Activated CD4-positive, alpha-beta T cell treated with anti-CD3 and anti-CD28 coated beads, Interleukin-2, amount 50 U/mL, for 48 hours (primary cell): ENCODE measurements around the gene ABCB4.

Source experiments
- DNase-seq, 2 experiments: peaks; one replicate each; pipeline ENCODE4 v3.0.0-alpha.2; 2020

The ABCB4 gene

GRCh38 chr7:87416682-87417587 lies 58.5 kb downstream of the ABCB4 start:
- peak; percentile 69 to 70 for DNase-seq

DNA sequence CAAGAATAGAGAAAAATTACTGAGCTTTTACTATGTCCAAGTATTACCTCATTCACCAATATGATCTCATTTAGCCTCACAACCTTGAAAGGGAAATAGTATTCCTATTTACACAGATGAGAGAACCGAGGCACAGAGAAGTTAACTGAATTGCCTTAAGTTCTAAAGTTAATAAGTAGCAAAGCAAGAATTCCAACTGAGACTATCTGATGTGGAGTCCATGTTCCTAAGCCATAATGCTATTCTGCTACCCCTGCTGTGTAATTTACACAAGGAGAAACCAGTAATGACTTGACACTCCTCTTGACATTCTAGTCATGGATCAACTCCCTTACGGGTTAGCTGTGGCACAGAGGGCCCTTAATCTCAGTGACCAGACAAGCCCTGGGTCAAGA lies 60.7 kb downstream of the ABCB4 start:
- no peak for DNase-seq

GRCh38 chr7:87413951-87414793 lies 61.3 kb downstream of the ABCB4 start:
- no peak for DNase-seq

- no peak for DNase-seq
Observed at GRCh38 chr7:87413029-87413428, 62.5 kb downstream of the ABCB4 start.

DNA sequence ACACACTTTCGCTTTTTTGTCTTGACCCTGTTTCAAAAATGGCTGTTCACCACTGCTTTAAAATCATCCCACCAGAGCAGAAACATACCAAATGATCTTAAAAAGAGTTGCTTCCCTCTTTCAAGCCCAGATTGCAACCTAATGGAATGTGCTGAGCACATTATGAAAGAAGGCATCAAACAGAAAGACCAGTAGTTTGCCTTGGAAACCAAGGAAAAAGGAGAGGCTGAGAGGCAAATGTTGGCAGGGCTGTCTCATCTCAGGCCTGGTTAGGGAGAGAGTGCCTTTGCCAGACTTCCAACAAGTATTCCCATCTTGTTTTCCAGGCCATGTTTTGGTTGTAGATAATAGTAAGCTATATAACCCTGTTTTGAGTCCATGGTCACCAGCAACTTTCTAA lies 64.3 kb downstream of the ABCB4 start:
- DNase-seq, result no peak

GRCh38 chr7:87404674-87405073 lies 70.8 kb downstream of the ABCB4 start:
- DNase-seq, result no peak

GRCh38 chr7:87398446-87398845 lies 77.0 kb downstream of the ABCB4 start:
- no peak for DNase-seq

GRCh38 chr7:87395442-87396020 lies 79.9 kb downstream of the ABCB4 start:
- DNase-seq, result no peak

DNA sequence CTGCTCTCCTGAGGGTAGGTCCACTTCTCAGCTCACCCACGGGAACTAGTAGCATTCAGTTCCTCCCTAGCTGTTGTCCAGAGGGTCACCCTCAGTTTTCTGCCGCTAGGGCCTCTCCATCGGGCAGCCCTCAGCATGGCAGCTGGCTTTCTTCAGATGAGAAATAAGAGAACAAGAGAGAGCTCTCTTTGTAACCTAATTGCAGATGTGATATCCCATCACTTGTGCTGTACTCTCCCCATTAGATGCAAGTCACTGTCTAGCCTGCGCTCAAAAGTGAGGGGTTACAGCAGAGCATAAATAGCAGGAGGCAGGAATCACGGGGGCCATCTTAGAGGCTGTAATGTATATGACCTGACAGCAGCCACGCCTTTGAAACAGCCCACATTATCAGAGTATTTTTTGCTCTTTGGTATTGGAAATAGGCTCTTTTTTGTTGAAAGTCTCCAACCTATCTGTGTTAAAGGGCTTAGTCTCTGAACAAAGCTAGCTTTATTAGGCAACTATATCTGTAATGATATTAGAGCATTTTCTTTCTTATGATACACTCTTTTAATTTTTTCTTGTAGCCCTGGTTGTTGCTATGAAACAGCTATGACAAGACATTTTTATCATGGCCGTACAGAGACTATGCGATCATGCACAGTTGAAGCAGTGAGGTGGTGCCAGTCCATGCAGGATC lies 84.3 kb downstream of the ABCB4 start:
- no peak for DNase-seq

DNA sequence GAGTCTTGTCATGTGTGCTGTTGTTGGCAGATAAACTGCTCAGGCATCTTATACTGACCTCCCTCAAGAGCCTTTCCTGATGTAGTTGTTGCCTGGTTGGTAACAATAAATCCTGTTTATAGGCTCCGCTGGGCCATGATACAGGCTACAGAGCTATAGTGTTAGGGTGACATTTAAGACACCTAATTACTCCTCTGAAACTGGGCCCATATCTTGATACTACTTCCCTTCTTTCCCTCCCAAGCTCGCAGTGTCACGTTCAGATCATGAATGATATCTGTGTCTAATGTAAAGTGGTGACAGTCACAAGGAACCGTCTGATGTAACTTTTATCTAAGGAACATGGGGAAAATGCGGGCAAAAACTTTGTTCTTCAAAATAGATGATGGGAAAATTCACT lies 94.6 kb downstream of the ABCB4 start:
- no peak for DNase-seq

DNA sequence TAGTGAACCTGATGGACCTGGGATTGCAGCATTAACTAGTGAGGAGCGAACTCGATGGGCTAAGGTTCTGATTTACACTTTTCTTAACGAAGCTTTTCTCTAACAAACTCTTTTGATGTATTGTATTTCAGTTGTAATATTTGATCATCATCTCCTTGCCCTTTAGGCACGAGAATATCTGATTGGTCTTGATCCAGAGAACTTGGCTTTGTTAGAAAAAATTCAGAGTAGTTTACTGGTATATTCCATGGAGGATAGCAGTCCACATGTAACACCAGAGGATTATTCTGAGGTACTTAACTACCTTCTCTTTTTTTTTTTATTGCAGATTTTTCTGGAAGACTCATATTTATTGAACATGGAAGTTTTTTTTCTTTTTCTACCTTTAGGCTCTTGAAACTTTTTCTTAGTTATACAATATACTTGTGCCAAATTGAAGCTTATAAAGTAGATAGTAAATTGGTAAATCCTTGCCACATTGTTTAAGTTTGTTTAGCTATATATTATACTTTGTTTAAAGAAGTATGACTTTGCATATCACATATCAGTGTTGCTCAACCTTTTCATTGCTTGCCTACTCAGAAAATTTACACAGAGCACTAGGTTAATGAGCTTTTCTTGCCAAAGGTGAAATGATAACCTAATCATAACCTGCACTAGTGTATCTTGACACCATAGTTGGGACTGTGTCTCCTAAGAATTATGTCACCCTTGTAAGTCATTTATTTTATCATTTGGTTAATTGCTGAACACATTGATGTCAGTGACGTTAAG lies 99.6 kb downstream of the ABCB4 start:
- DNase-seq, result no peak

GRCh38 chr7:87370660-87371180 lies 104.8 kb downstream of the ABCB4 start:
- DNase-seq, result no peak

GRCh38 chr7:87369216-87369615 lies 106.3 kb downstream of the ABCB4 start:
- peak; percentile 5 to 7 for DNase-seq

DNA sequence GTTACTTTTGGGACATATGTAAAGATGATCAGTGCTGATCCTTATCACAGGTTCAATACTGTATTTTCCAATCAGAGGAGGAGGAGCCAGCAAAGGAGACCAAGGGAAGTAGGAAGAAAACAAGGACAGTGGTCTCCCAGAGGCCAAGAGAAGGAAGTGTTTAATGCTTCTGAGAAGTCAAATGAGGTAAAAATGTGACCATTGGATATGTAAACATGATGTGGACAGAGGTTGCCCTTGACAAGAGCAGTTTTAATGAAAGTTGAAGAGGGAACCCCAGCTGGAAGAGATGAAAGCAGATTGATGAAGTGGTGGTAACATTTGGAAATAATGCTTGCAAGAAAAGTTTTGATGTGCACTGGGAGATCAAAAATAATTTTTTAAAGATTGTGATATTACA lies 111.2 kb downstream of the ABCB4 start:
- DNase-seq, result no peak

DNA sequence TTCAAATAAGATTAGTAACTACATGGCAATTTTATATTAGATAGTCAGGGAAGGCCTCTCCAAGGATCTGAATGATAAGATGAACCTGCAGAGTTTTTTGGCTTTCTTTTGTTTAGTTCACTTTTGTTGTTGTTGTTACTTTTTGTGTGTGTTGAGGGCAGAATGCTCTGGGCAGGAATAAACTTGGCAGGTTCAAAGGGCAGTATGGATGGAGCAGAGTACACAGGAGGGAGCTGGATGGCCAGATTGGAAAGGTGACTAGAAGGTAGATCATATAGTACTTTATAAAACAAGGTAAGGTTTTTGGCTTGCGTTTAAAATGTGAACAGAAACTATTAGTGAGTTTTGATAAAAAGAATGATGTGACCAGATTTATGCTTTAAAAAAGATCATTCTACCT lies 112.1 kb downstream of the ABCB4 start:
- DNase-seq, result no peak

GRCh38 chr7:87361320-87361719 lies 114.2 kb downstream of the ABCB4 start:
- no peak for DNase-seq

- DNase-seq, result no peak
Observed at GRCh38 chr7:87359366-87359765, 116.1 kb downstream of the ABCB4 start.

- DNase-seq, result no peak
Observed at GRCh38 chr7:87356448-87356847, 119.0 kb downstream of the ABCB4 start.

DNA sequence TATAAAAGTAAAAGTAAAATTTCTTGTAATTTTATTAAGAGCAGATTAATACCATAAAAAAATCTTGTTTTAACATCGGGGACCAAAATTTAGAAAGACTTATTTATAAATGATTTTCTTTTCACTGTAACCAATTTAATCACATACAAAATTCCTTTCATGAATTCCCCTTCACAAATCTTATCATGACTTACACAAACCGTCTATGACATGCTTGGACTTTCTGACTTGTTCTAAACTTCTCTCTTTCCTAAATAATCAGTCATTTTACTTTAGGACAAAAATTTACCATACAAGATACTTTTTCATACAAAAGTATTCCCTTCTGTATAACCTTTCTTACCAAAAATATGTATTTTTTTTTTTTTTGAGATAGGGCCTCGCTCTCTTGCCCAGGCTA lies 120.7 kb downstream of the ABCB4 start:
- no peak for DNase-seq
